Stimulated activated CD8-positive, alpha-beta memory T cell treated with anti-CD3 and anti-CD28 coated beads, Interleukin-12 subunit alpha, Interleukin-12 subunit beta, amount 100 ng/mL, for 24 hours (primary cell): Measurements from ENCODE around the gene ODAD2.
"Not testable (repeated sequence)": the region's sequence is repeated elsewhere in the genome, so short reads cannot be mapped to it uniquely, and the experiment has no call there.

Source experiments
- DNase-seq: peaks from one replicate; pipeline ENCODE4 v3.0.0-alpha.2; 2020; ENCODE audit errors: extremely low read depth

ODAD2 gene

DNA sequence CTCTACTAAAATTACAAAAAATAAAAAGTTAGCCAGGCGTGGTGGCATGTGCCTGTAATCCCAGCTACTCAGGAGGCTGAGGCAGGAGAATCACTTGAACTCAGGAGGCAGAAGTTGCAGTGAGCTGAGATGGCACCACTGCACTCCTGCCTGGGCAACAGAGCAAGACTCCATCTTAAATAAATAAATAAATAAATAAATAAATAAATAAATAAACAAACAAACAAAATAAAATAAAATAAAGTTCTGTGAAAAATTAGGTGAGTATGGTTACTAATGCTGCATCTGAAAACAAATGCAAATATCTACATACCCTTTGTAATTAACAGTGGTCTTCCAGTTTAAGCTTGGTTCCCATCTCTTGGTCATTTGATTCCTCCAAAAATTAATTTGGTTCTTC, 28.1 kb downstream of the ODAD2 start:
- DNase-seq = not testable (repeated sequence)

GRCh38 chr10:27969931-27970330, 28.9 kb downstream of the ODAD2 start:
- not testable (repeated sequence) for DNase-seq

DNA sequence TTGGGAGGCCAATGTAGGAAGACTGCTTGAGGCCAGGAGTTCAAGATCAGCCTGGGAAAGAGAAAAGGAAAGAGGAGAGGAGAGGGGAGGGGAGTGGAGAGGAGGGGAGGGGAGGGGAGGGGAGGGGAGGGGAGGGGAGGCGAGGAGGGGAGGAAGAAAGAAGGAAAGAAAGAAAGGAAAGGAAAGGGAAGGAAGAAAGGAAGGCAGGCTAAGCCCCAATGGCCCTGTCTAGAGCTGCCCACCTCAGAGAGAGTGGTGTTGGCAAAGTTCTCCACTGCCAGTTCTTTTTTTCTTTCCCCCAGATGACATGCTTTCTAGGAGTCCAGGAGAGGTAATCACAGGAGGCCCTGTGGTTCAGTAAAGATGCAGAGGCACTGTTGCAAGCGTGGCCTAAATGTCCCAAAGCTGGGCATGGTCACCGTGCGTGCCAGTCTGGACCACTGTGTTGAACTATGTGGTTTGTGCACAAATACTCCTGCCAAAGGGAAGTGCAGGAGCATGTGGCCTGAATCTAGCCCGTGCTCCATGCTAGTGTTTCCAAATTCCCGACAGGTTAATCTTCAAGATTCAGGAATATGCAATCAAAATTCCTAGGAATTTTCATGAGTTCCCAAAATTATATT, 39.7 kb downstream of the ODAD2 start:
- DNase-seq = no peak

DNA sequence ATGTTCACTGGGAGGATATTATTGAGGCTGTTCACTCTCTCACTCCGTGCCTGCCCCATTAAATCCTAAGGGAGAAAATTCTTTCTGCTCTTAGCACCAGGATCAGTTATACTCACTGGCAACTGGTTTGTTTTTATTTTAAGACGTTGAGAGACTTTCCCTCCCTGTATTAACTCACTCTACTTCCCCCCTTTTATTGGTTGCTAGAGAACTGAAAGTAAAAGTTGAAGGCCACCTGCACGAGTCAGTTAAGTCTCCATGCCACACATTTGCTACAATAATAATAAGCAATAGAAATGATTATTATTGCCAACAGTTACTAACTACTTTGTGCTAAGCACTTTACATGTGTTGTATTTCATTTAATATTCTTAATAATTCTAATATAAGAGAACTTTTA, 40.5 kb downstream of the ODAD2 start:
- DNase-seq = not testable (repeated sequence)

DNA sequence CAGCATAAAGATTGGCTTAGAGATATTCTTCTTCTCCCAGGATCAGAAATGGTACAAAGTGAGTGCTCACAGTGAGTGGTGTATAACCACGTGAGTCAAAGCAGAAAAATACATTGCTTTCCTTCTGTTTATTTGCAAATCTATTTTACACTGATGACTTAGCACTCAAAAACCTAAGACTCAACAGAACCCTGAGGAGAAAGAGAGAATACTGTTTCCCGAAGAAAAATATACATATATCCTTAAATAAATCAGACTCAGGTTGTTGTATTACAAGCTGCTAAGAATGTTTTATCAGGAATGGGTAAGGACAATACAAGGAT, 48.7 kb downstream of the ODAD2 start:
- DNase-seq = no peak

DNA sequence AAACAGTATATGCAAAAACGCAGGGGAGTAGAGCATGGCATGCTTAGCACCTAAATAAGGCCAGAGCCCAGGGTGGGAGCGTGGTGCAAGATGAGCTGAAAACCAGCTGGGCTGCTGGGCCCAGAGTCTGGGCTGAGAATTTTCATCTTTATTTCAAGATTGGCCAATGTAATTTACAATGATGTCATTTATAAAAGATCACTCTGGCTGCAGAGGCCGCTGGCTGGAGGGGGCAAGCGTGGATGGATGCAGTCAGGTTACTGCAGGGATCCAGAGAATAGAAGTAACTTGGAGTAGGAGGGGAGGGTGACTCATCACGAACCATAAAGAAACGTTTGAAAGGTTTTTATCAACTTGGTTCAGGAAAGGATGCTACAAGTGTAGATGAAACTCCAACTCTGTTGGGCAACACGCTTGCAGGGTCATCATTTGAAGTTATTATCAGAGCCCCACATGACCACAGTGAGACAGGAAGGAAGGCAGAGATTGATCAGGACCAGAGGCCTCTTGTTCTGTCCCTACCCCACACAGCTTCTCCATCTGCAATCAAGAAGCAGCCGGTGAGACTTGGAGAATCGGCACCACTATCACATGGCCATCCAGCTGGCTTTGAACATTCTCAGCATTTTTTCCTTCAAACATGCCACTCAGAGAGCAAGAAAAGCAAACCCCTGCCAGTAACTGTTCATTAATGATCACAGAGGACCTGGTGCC, 49.2 kb downstream of the ODAD2 start:
- no peak for DNase-seq

GRCh38 chr10:27948186-27948585, 50.7 kb downstream of the ODAD2 start:
- no peak for DNase-seq

DNA sequence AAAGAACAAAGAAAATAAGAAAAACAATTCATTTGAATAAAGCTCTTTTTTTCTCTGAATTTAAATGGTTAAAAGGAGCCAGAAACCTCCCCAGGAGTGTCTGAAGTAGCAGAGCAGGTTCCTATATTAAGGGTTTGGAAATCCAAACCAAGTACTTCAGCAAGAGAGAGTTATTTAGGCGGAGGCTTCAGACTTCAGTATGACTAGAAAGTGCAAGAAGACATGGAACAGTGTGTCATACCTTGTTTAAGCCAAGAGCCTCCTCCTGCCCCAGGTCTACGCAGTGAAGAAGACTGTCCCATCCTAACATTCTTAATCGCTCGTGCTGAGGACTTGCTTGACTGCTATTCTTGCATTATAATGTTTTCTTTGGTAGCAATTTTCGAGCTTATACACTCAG, 51.3 kb downstream of the ODAD2 start:
- no peak for DNase-seq

DNA sequence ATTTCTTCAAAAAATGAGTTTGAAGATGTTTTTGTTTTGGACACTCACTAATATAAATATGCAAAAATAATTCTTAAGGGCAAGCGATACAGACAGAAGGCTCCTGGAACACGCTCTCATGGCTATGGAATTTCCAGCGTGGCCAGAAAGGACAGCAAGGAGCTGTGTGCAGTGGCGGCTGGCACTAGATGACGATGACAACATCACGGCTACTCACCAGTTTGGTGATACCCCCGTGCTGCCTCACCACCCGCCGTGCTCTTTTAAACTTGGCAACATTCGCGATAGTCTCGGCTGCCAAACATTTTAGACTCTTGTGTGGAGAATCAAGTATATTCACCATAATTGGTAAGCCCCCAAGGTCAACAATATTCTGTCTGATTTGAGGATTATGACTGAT, 54.9 kb downstream of the ODAD2 start:
- DNase-seq = no peak

DNA sequence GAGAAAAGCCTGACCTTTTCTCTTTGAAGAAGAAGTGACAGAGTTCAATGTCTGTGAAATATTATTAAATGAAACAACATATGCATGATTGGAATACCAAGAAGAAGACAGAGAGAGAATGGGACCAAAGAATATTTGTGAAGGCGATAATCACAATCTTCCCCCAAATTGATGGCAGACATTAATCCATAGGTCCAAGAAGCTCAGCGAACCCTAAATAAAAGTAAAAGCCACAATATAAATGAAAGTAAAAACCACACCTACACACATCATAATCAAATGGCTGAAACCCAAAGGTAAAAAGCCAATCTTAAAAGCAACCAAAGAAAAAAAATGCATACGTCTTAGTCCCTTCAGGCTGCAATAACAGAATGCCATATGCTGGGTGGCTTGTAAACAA, 84.0 kb downstream of the ODAD2 start:
- no peak for DNase-seq

- DNase-seq = no peak
These were observed 86.6 kb downstream of the ODAD2 start for GRCh38 chr10:27912231-27912630.

GRCh38 chr10:27911539-27911938, 87.3 kb downstream of the ODAD2 start:
- no peak for DNase-seq

- no peak for DNase-seq
These were observed 87.9 kb downstream of the ODAD2 start for GRCh38 chr10:27911011-27911410.

DNA sequence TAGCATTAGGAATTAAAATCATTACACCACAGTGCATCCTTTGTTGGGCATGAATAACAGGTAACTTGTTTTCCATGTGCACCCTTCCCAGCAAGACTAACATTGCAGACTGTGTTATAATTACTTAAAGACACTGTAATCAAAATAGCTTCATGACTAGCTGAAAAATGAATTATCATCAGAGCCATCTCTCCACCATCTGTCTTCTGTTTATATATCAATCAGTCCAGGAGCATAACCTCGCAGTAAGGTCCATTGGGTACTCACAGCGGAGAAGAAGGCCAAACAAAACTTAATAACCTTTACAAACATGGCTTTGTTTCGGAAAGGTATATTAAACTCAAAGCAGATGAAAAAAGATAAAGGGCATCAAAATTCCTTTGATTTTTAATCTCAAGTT, 90.6 kb downstream of the ODAD2 start:
- DNase-seq = no peak

- DNase-seq = not testable (repeated sequence)
These were observed 99.4 kb downstream of the ODAD2 start for GRCh38 chr10:27899485-27899884.

DNA sequence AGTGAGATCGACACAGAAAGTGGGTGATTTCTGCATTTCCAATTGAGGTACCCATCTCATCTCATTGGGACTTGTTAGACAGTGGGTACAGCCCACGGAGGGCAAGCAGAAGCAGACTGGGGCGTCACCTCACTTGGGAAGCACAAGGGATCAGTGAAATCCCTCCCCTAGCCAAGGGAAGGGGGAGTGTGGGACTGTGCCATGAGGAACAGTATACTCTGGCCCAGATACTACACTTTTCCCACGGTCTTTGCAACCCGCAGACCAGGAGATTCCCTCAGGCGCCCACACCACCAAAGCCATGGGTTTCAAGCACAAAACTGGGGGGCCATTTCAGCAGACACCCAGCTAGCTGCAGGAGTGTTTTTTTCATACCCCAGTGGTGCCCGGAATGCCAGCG, 99.8 kb downstream of the ODAD2 start:
- no peak for DNase-seq

- no peak for DNase-seq
These were observed 105.4 kb downstream of the ODAD2 start for GRCh38 chr10:27893358-27893954.

DNA sequence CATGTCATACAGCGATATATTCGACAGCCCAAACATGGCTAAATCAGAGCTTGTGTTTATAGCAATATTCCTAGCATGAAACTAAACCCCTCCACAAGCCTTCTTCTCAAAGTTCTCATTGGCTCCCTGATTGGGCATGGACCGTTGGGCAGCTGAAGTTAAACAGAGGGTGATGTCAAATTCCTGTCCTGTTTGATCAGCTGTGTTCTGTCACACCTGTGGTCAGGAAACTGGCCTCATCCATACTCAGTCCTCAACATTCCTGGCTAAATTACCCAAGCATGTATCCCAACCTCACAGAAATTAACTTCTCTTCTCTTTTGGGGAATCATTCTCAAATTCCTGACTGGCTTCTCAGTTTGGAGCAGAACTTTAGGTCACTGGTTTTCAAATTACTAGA, 107.9 kb downstream of the ODAD2 start:
- DNase-seq = no peak

DNA sequence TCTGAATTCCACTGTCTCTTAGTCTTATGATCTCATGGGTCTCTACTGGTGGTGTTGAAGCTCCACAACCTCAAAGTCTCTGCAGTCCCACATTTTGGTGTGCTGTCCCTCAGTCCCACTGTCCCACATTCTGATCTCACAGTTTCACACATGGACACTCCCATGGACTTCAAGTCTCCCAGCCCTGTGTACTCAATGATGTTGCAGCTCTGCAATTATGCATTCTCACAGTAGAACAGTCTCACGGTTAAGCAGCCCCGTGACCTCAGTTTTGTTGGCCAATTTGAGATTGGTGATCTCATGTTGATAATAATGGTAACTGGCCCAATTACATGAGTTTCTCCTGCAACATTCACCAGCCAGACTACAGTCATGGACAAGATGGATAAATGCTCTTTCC, 109.4 kb downstream of the ODAD2 start:
- no peak for DNase-seq

DNA sequence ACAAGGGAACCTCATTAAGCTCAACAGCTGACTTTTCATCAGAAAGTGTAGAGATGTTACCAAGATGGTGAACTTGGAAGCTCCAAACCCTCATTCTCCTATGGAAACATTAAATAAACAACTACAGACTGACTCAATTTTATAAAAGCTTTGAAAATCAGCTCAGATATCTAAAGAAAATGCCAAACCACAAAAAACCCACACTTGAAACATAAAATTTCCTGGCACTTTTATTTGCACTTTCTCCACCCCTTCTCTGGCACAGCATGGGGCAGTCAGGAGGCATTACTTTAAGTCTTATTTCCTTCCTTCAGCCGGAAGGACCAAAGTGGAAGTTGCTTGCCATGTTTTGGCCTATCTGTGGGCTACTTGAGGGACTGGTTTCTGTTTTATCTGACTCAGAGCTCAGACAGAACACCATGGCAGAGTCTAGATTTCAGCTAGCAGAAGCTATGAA, 114.7 kb downstream of the ODAD2 start:
- DNase-seq = no peak

DNA sequence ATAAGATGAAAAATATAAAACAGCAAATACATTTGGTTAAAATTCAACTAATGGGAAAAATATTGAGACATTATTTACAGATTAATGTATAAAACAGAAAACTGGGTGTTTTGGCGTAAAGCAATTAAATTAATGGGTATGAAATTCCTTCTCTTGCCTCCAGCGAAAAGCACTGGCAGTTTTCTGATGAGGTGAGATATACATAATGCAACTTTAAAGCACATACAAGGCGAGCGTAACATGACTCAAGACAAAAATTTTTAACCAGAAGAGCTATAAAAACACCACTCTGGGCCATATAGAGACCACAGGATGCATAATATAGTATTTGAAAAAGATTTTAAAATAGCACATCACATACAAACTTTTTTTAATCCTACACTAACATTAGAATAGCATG, 120.6 kb downstream of the ODAD2 start:
- no peak for DNase-seq

- no peak for DNase-seq
These were observed 133.7 kb downstream of the ODAD2 start for GRCh38 chr10:27865221-27865635.

DNA sequence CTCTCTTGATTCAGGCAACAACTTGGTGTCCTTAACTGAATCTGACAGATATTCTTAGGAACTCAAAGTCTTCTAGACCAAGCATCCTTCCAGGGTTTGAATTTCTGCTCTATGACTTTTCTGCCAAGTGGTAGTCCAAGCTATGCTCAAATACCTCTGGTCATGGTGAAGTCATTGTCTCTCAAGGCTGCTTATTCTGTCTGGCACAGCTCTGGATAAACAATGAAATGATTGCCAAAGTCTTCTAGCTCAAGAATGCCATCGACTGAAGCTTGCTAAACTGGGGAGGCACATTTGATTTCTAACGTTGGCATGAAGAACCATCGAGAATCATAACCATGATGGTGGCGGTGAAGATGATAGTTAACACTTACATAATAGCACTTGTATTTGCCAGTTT, 137.1 kb downstream of the ODAD2 start:
- DNase-seq = no peak
